ENCODE results near the gene SMS.

SMS gene

GRCh38 chrX:21940356-21940829 lies at the start of gene SMS:
TSS of gene SMS (plus strand) at chrX:21940709. CDS start at chrX:21940825, 116 bp downstream.
- no peak for DNase-seq (ENCODE audit: low read depth)

- no peak for DNase-seq (ENCODE audit: low read depth)
Measured at GRCh38 chrX:21905313-21905712, 35.2 kb upstream of the SMS start.

- no peak for DNase-seq (ENCODE audit: low read depth)
Measured at GRCh38 chrX:21905953-21906352, 34.6 kb upstream of the SMS start.

GRCh38 chrX:21907260-21907659 lies 33.2 kb upstream of the SMS start:
- no peak for DNase-seq (ENCODE audit: low read depth)

GRCh38 chrX:21911481-21911880 lies 29.0 kb upstream of the SMS start:
- DNase-seq (ENCODE audit: low read depth): no peak

GRCh38 chrX:21912220-21912619 lies 28.3 kb upstream of the SMS start:
- no peak for DNase-seq (ENCODE audit: low read depth)

- DNase-seq (ENCODE audit: low read depth): no peak
Measured at GRCh38 chrX:21912989-21913388, 27.5 kb upstream of the SMS start.

GRCh38 chrX:21926116-21926515 lies 14.4 kb upstream of the SMS start:
- DNase-seq (ENCODE audit: low read depth): no peak

GRCh38 chrX:21926527-21927278 lies 13.8 kb upstream of the SMS start:
- peak; percentile 95 for DNase-seq (ENCODE audit: low read depth)

GRCh38 chrX:21929209-21929608 lies 11.3 kb upstream of the SMS start:
- no peak for DNase-seq (ENCODE audit: low read depth)

GRCh38 chrX:21930986-21931385 lies 9.5 kb upstream of the SMS start:
- DNase-seq (ENCODE audit: low read depth): no peak

GRCh38 chrX:21932292-21933002 lies 8.1 kb upstream of the SMS start:
- peak; percentile 87 for DNase-seq (ENCODE audit: low read depth)

GRCh38 chrX:21933077-21933476 lies 7.4 kb upstream of the SMS start:
- no peak for DNase-seq (ENCODE audit: low read depth)

GRCh38 chrX:21934414-21934813 lies 6.1 kb upstream of the SMS start:
- DNase-seq (ENCODE audit: low read depth): no peak

- no peak for DNase-seq (ENCODE audit: low read depth)
Measured at GRCh38 chrX:21939906-21940305, 603 bp upstream of the SMS start.

GRCh38 chrX:21943460-21944135 lies 3.1 kb downstream of the SMS start:
- DNase-seq (ENCODE audit: low read depth): peak; percentile 67

- no peak for DNase-seq (ENCODE audit: low read depth)
Measured at GRCh38 chrX:21944136-21944615, 3.7 kb downstream of the SMS start.

GRCh38 chrX:21946925-21947641 lies 6.6 kb downstream of the SMS start:
- no peak for DNase-seq (ENCODE audit: low read depth)

- DNase-seq (ENCODE audit: low read depth): no peak
Measured at GRCh38 chrX:21947671-21948070, 7.2 kb downstream of the SMS start.

GRCh38 chrX:21948897-21949578 lies 8.5 kb downstream of the SMS start:
- DNase-seq (ENCODE audit: low read depth): no peak

GRCh38 chrX:21949689-21950088 lies 9.2 kb downstream of the SMS start:
- no peak for DNase-seq (ENCODE audit: low read depth)
